ENCODE measurements around the gene PSMD11.
"Not testable (repeated sequence)": the region's sequence is repeated elsewhere in the genome, so short reads cannot be mapped to it uniquely, and the experiment has no call there.

Gene PSMD11

DNA sequence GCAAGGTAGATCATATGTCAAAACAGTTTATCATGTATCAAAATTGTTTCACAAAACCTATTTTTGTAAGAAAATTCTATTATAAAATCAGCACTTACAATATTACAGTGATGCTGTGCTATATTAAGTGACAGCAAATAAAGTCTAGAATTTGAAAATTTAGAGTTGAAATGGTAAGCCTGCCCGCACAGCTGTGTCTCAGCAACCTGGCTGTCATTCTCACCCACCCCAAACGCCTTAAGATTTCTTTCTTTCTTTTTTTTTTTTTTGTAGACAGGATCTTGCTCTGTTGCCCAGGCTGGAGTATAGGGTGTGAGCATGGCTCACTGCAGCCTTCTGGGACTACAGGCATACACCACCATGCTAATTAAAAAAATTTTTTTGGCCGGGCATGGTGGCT lies 69.3 kb downstream of the PSMD11 start:
- DNase-seq (ENCODE audit: low spot score), result no peak

DNA sequence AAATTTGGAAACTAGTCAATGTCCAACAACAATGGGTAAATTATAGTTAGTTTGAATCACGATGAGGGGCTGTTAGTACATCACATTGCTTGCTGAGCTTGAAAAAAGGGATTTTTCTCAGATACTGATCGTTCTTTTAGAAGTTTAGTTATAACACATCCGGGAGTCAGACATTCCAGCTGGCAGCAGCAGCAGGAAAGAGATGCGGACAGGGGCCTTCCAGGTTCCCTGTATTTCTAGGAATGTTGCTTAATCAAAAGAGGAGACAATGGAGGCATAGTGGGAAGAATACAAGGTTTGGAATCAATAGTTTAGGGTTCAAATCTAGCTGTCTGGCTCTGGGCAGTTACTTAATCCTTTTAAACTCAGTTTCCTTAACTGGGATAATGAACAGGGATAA lies 70.3 kb downstream of the PSMD11 start:
- DNase-seq (ENCODE audit: low spot score), result no peak

GRCh38 chr17:32515677-32516383 lies 71.5 kb downstream of the PSMD11 start:
- DNase-seq (ENCODE audit: low spot score), result no peak

GRCh38 chr17:32516450-32516849 lies 72.1 kb downstream of the PSMD11 start:
- DNase-seq (ENCODE audit: low spot score), result no peak

GRCh38 chr17:32516940-32517701 lies 72.8 kb downstream of the PSMD11 start:
- no peak for DNase-seq (ENCODE audit: low spot score)

DNA sequence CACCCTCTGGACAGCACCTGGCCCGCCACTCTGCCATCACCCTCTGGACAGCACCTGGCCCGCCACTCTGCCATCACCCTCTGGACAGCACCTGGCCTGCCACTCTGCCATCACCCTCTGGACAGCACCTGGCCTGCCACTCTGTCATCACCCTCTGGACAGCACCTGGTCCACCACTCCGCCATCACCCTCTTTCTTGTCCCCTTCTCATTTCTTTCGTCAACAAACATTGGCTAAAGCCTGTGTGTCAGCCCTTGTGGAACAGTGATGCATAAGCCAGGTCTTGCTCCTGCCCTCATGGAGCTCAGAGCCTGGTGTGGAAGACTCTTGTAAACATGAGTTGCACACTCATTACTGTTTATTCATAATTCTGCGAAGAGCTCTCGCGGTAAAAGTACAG lies 73.7 kb downstream of the PSMD11 start:
- no peak for DNase-seq (ENCODE audit: low spot score)

- DNase-seq (ENCODE audit: low spot score), result no peak
Measured at GRCh38 chr17:32518646-32519227, 74.4 kb downstream of the PSMD11 start.

GRCh38 chr17:32519228-32520103 lies 75.2 kb downstream of the PSMD11 start:
- DNase-seq (ENCODE audit: low spot score), result no peak

DNA sequence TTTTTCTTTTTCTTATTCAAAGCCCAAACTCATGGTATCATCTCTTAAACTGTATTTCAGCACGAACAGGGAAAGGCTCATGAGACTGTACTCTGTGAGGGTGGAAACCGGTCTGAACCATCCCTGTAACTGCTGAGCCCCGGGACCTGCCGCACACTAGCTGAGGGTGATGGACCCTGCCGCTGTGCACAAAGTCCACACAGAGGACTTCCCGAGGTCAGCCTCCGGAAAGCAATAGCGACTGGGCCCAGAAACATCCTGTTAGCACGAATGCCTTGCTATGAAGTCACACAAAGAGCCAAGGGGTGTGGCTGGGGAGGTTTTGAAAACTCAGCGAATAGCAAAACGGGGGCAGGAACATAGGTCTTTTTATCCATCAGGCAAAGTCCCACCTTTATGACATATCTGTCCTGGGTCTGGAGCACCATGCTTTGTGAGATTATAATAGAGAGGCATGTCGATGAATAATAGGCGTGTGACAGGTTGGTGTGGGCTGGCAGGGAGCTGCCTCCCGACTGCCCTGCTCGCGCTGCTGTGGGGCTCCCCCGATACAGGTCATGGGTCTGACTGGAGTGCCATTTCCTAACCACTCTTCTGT lies 75.9 kb downstream of the PSMD11 start:
- no peak for DNase-seq (ENCODE audit: low spot score)

GRCh38 chr17:32520737-32521404 lies 76.6 kb downstream of the PSMD11 start:
- no peak for DNase-seq (ENCODE audit: low spot score)

GRCh38 chr17:32523017-32523680 lies 78.8 kb downstream of the PSMD11 start:
- DNase-seq (ENCODE audit: low spot score), result no peak

GRCh38 chr17:32523827-32524552 lies 79.7 kb downstream of the PSMD11 start:
- no peak for DNase-seq (ENCODE audit: low spot score)

DNA sequence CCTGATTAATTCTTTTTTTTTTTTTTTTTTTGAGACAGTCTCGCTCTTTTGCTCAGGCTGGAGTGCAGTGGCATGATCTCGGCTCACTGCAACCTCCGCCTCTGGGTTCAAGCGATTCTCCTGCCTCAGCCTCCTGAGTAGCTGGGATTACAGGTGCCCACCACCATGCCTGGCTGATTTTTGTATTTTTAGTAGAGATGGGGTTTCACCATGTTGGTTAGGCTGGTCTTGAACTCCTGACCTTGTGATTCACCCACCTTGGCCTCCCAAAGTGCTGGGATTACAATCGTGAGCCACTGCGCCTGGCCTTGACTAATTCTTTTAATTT lies 80.2 kb downstream of the PSMD11 start:
- not testable (repeated sequence) for DNase-seq (ENCODE audit: low spot score)

GRCh38 chr17:32525122-32525521 lies 80.8 kb downstream of the PSMD11 start:
- DNase-seq (ENCODE audit: low spot score), result no peak

GRCh38 chr17:32527146-32527545 lies 82.8 kb downstream of the PSMD11 start:
- no peak for DNase-seq (ENCODE audit: low spot score)

DNA sequence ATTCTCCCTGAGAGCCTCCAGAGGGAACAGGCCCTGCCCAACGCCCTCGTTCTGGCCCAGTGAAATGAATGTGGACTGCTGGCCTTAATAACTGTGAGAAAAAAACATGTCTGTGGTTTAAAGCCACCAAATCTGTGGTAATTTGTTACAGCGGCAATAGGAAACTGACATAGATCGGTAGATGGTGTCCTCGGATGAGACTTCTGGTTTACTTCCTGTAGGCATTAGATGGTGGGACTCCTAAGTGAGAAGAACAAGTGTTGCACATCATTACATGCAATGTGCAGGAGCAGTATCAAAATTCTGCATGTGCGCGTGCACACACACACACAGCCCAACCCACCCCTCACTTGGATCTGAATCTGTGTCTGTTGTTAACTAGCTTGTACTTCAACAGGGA lies 84.5 kb downstream of the PSMD11 start:
- no peak for DNase-seq (ENCODE audit: low spot score)

GRCh38 chr17:32529604-32530003 lies 85.3 kb downstream of the PSMD11 start:
- no peak for DNase-seq (ENCODE audit: low spot score)
